Smooth muscle cell (in vitro differentiated cells): ENCODE data around the gene SCP2. TPM values are rescaled to one million over a fixed set of nuclear protein-coding genes. Genes with fewer than 3 reads are reported as not detected.

Experiments
- DNase-seq: peaks from one replicate; lab custom pipeline; 2025; ENCODE audit not compliant: unreplicated experiment; lab: John Stamatoyannopoulos, UW
- H2AFZ ChIP-seq: fragments of 200-600 bp; sonication (generic); 2 replicates; pipeline ENCODE4 v1.6.0; 2016; ENCODE audit warnings: antibody characterized with exemption, low read depth, mild to moderate bottlenecking
- H3F3A ChIP-seq: fragments of 200-600 bp; sonication (generic); 2 replicates; pipeline ENCODE4 v1.6.0; 2017; ENCODE audit warnings: antibody characterized with exemption, low read depth
- H3K27ac ChIP-seq: fragments of 200-600 bp; sonication (generic); 2 replicates; pipeline ENCODE4 v1.5.1; 2016; ENCODE audit warnings: low read depth, mild to moderate bottlenecking
- H3K27me3 ChIP-seq: fragments of 200-600 bp; sonication (generic); 2 replicates; pipeline ENCODE4 v1.6.1; 2016; ENCODE audit warnings: low read depth, mild to moderate bottlenecking
- H3K36me3 ChIP-seq: fragments of 200-600 bp; sonication (generic); 2 replicates; pipeline ENCODE4 v1.5.1; 2016; ENCODE audit warnings: low read depth
- H3K4me1 ChIP-seq: fragments of 200-600 bp; sonication (generic); 2 replicates; pipeline ENCODE4 v1.5.1; 2016; ENCODE audit warnings: low read depth
- H3K4me2 ChIP-seq: fragments of 200-600 bp; sonication (generic); 2 replicates; pipeline ENCODE4 v1.6.0; 2016; ENCODE audit warnings: mild to moderate bottlenecking
- H3K4me3 ChIP-seq: fragments of 200-600 bp; sonication (generic); 2 replicates; pipeline ENCODE4 v1.5.1; 2016; ENCODE audit warnings: mild to moderate bottlenecking
- H3K79me2 ChIP-seq: fragments of 200-600 bp; sonication (generic); 2 replicates; pipeline ENCODE4 v1.6.0; 2016; ENCODE audit warnings: low read depth, mild to moderate bottlenecking
- H3K9ac ChIP-seq: fragments of 200-600 bp; sonication (generic); 2 replicates; pipeline ENCODE4 v1.6.0; 2016; ENCODE audit warnings: low read depth
- H3K9me3 ChIP-seq: fragments of 200-600 bp; sonication (generic); replicated peaks from 2 replicates; pipeline ENCODE4 v1.5.1; 2016; ENCODE audit warnings: low read depth
- H4K20me1 ChIP-seq: fragments of 200-600 bp; sonication (generic); 2 replicates; pipeline ENCODE4 v1.6.0; 2016; ENCODE audit warnings: low read depth
- CTCF ChIP-seq: fragments of 200-600 bp; sonication (generic); IDR thresholded peaks from 2 replicates; pipeline ENCODE4 v1.5.1; 2017; ENCODE audit warnings: borderline replicate concordance, mild to moderate bottlenecking, antibody characterized with exemption; ENCODE audit not compliant: insufficient read depth, poor library complexity, severe bottlenecking
- WGBS: methylation state at CpG from one replicate; pipeline ENCODE4 v1.1.7; 2016; ENCODE audit warnings: low lambda C conversion rate; 5-methylcytosine and 5-hydroxymethylcytosine counted together
- polyA plus RNA-seq: library from polyadenylated mRNA; unstranded; fragments of >200 nt; fragmentation: Nextera tagmentation; extraction: Ambion mirVana; gene quantifications from 2 replicates; pipeline ENCODE4 v1.2.1, GENCODE V29; 2016
- total RNA-seq: library from RNA; depleted of rRNA; stranded (reverse); fragments of >200 nt; gene quantifications from 2 replicates; pipeline ENCODE4 v1.2.3, GENCODE V29; 2014

Gene SCP2
- total and polyA plus RNA-seq, 2 experiments from 2014 or later: 94.8 to 120 TPM

DNA sequence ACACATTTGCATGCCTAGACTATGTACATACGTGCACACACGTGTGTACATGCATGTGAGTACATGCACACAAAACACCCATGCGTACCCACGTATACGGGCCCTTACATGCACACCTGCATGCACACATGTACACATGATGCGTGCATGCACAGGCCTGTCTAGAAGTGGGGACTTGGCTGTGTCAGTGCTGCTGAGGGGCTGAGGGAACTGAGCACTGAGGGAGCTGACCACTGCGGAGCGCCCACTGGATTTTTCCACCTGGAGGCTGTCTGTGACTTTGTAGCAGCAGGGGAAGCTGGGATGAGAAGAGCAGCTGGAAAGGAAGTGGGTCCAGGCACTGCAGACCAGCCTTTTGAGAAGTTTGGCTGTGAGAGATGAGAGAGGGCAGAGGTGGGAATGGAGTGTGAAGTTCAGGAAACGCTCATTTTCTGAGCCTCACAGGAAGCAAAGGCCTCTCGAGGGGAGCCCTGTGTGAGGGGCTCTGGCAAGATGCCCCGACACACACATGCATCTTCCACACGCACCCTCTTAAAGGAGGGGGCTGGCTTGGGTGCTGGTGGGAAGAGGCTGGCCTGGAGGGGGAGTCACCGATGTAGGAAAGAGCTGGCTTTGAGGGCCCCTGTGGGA is 155.9 kb downstream of the SCP2 start:
- no peaks in the 10 kb centered on the region for H3K79me2 ChIP-seq
- H3K27me3 ChIP-seq: no peaks in the 10 kb centered on the region
- H3K9ac ChIP-seq: no peak overlapping the region
- H4K20me1 ChIP-seq: no peaks in the 10 kb centered on the region
- no peak for TF ChIP-seq CTCF
- no peaks in the 10 kb centered on the region for H3K9me3 ChIP-seq
- no peak for DNase-seq
- no peak overlapping the region for H3K4me3 ChIP-seq
- H3K4me1 ChIP-seq: no peaks in the 10 kb centered on the region
- H2AFZ ChIP-seq: no peak overlapping the region
- H3K36me3 ChIP-seq: no peaks in the 10 kb centered on the region
- no peak overlapping the region for H3K4me2 ChIP-seq
- no peaks in the 10 kb centered on the region for H3F3A ChIP-seq
- no peak overlapping the region for H3K27ac ChIP-seq
- WGBS: 89% methylated on average over 13 of the region's 13 CpGs

DNA sequence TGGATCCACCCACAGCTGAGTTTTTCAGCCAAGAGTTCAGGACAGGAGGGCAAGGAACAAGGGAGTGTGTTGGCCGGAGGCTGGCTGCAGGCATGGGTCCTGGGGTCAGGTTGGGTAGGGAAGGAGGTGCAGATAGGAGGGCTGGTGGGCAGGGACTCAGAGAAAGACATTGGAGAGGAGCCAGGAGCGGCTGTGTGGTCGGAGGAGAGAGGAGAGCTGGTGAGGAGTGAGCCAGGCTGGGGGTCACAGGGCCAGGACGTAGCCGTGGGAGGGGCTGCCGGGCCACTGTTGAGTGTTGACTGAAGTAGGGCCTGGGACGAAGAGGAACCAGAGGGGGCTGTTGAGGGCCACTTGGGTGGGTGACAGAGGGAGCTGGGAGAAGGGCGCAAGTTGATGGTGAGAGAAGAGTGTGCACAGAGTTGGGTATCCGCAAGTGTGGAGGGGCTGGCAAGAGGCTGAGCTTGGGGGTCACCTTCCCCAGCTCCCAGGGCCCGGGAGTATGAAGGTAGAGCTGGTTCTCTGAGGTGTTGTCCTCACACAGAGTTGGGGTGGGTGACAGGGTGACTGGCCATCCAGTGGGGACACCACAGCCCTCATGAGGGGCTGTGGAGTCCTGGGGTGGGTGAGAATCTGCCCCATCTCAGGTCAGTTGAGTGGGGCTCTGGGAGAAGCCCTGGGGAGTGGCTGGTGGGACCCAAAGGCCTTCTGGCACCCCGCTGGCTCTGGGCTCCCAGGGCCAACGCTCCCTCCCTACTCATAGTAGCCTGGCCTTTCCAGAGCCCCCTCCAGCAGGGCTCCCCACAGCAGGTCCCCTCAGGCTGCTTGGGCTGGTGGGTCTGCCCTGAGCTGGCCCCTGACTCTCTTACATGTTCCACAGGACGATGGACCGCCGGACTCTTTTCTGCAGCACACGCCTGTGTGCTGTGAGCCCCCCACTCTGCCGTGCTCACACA is 156.8 kb downstream of the SCP2 start:
- Histone ChIP-seq H4K20me1 (no peaks in the 10 kb centered on the region), H3K36me3 (no peaks in the 10 kb centered on the region), H3K79me2 (no peaks in the 10 kb centered on the region), H2AFZ (no peak overlapping the region), H3K4me3 (no peak overlapping the region), H3K27ac (no peak overlapping the region), H3K27me3 (no peaks in the 10 kb centered on the region), H3K9ac (no peak overlapping the region), H3K4me2 (no peak overlapping the region), H3F3A (no peaks in the 10 kb centered on the region), H3K9me3 (no peaks in the 10 kb centered on the region), H3K4me1 (no peaks in the 10 kb centered on the region)
- no peak for TF ChIP-seq CTCF
- 86% methylated on average over 16 of the region's 17 CpGs for WGBS
- DNase-seq: no peak

DNA sequence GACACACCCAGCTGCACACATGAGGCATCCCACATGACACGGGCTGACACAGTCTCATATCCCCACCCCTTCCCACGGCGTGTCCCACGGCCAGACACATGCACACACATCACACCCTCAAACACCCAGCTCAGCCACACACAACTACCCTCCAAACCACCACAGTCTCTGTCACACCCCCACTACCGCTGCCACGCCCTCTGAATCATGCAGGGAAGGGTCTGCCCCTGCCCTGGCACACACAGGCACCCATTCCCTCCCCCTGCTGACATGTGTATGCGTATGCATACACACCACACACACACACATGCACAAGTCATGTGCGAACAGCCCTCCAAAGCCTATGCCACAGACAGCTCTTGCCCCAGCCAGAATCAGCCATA is 157.5 kb downstream of the SCP2 start:
- no peaks in the 10 kb centered on the region for H3K9me3 ChIP-seq
- H3K4me2 ChIP-seq: no peak overlapping the region
- H4K20me1 ChIP-seq: no peaks in the 10 kb centered on the region
- H2AFZ ChIP-seq: no peak overlapping the region
- H3K27ac ChIP-seq: no peak overlapping the region
- no peaks in the 10 kb centered on the region for H3F3A ChIP-seq
- 92% methylated on average over 8 of the region's 8 CpGs for WGBS
- no peaks in the 10 kb centered on the region for H3K36me3 ChIP-seq
- H3K4me1 ChIP-seq: no peaks in the 10 kb centered on the region
- no peaks in the 10 kb centered on the region for H3K27me3 ChIP-seq
- TF ChIP-seq CTCF: no peak
- H3K4me3 ChIP-seq: no peak overlapping the region
- no peaks in the 10 kb centered on the region for H3K79me2 ChIP-seq
- H3K9ac ChIP-seq: no peak overlapping the region
- no peak for DNase-seq

- H3K79me2 ChIP-seq: no peaks in the 10 kb centered on the region
- no peak overlapping the region for H3K4me3 ChIP-seq
- no peaks in the 10 kb centered on the region for H3K4me1 ChIP-seq
- TF ChIP-seq CTCF: no peak
- no peak overlapping the region for H3K9ac ChIP-seq
- no peaks in the 10 kb centered on the region for H3K36me3 ChIP-seq
- no peaks in the 10 kb centered on the region for H4K20me1 ChIP-seq
- no peak for DNase-seq
- no peak overlapping the region for H3K4me2 ChIP-seq
- no peak overlapping the region for H3K27ac ChIP-seq
- 92% methylated on average over 8 of the region's 8 CpGs for WGBS
- H3F3A ChIP-seq: no peaks in the 10 kb centered on the region
- H3K9me3 ChIP-seq: no peaks in the 10 kb centered on the region
- H3K27me3 ChIP-seq: no peaks in the 10 kb centered on the region
- H2AFZ ChIP-seq: no peak overlapping the region
Measured at GRCh38 chr1:53085405-53085804, 158.3 kb downstream of the SCP2 start.
